ENCODE measurements around the gene REPS2. TPM values are rescaled to one million over a fixed set of nuclear protein-coding genes. Genes with fewer than 3 reads are reported as not detected.

The REPS2 gene
- total and polyA plus RNA-seq, 12 donors, result 0.78 to 15.5 (median 6.3) TPM

GRCh38 chrX:17038277-17038676 lies 91.8 kb downstream of the REPS2 start:
- TF ChIP-seq CTCF (IDR thresholded peaks at IDR 0.05), result no peak
- no peak for DNase-seq
- H3K27me3 ChIP-seq, result peaks cover 0 to 21% (median 0%) of the 10 kb centered on the region in 7 donors
- H3K9me3 ChIP-seq, result no peaks in the 10 kb centered on the region
- intact Hi-C loops (cut with DNase I), result no loop called here
- WGBS, 2 donors, result 44 to 62% methylated on average over 3 of the region's 3 CpGs
- no peak overlapping the region for H3K4me3 ChIP-seq
- no peaks in the 10 kb centered on the region for H3K36me3 ChIP-seq
- peaks cover 0 to 7% (median 2%) of the 10 kb centered on the region in 9 donors for H3K4me1 ChIP-seq
- peak overlapping the region in 1 of 10 donors; percentile 3 for H3K27ac ChIP-seq
- ATAC-seq, result peak in 5 of 8 donors; percentile 25 to 44 (median 34)

DNA sequence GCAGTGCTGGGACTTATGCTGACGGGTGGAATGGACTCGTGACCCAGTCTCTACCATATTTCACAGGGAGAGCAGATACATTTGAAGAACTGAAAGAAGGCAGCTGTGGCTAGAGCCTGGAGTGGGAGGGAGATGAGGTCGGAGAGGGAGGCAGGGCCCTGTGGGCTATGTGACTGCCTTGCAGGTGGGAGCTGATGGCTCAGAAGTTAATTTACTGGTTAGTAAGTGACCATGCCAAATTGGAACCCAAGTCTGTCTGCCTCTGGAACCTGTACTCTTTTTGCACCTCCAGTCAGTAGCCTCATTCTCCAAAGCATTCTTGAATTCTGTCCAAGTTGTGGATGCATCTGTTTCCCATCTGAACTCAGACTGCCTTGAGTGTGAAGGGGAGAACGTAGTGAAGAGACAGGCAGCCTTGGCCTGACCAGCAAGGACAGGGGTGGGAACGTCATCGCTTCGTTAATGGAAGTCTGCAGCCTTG lies 92.3 kb downstream of the REPS2 start:
- 13 to 19% methylated on average over 7 of the region's 7 CpGs for WGBS, 2 donors
- intact Hi-C loops (cut with DNase I), result no loop called here
- no peaks in the 10 kb centered on the region for H3K9me3 ChIP-seq

DNA sequence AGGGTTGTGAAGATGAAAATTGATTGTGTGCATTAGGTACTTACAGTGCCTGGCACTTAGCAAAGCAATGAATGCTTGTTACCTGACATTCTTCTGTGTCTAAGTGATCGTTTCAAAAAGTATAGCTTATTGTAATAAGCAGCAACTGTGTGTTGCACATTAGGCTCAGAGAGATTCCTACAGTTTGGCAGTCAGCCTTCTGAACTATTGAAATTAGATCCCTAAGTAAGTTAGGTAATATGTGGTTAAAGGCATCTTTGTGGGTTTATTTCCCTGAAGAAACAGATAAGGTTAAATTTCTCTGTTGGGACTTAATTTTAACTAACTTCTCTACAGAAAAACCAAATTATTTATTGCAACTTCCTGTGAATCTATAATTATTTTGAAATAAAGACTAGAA lies 93.4 kb downstream of the REPS2 start:
- ATAC-seq (no peak), DNase-seq (no peak)
- Histone ChIP-seq H3K9me3 (no peaks in the 10 kb centered on the region), H3K27ac (no peak overlapping the region), H3K4me3 (no peak overlapping the region), H3K4me1 (peaks cover 0 to 7% (median 2%) of the 10 kb centered on the region in 9 donors), H3K27me3 (peaks cover 0 to 21% (median 0%) of the 10 kb centered on the region in 7 donors), H3K36me3 (no peaks in the 10 kb centered on the region)
- WGBS, 2 donors, result 88 to 89% methylated on average over 1 of the region's 1 CpG
- TF ChIP-seq CTCF (IDR thresholded peaks at IDR 0.05), result no peak
- intact Hi-C loops (cut with DNase I), result loop anchor here in 7 of 10 donors (5.0 to 10.0 kb wide), 4 partner anchors 153 to 215 kb away; no protein-coding TSS in a partner anchor

More for the DNA sequence above, 92.3 kb downstream of the REPS2 start:
- H3K27me3 ChIP-seq, result peaks cover 0 to 21% (median 0%) of the 10 kb centered on the region in 7 donors
- no peaks in the 10 kb centered on the region for H3K36me3 ChIP-seq
- ATAC-seq (peak; percentile 55 to 85 (median 72)), DNase-seq (peak in 1 of 2 donors; percentile 4)
- H3K4me1 ChIP-seq, result peaks cover 0 to 7% (median 2%) of the 10 kb centered on the region in 9 donors
- H3K27ac ChIP-seq, result peak overlapping the region in 1 of 10 donors; percentile 3
- no peak overlapping the region for H3K4me3 ChIP-seq
- TF ChIP-seq CTCF (IDR thresholded peaks at IDR 0.05), result no peak

DNA sequence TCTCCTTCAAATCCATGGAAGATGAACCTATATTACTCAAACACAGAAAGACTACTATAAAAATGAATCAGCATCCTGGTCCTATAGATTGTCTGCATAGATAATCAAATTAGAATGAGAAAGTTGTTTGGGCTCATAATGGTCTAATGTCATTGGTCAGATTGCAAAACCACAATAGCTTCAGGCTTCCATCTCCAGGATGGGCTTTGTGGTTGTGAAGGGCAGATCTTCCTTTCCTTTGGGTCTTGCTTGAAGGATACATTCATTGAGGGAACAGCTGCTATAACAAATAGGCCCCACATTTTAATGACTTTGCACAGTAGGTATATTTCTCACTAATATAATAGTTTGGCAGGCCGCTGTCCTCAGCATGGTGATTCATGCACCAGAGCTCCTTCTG lies 94.3 kb downstream of the REPS2 start:
- H3K27me3 ChIP-seq, result peaks cover 0 to 21% (median 0%) of the 10 kb centered on the region in 7 donors
- H3K36me3 ChIP-seq, result no peaks in the 10 kb centered on the region
- no peaks in the 10 kb centered on the region for H3K9me3 ChIP-seq
- DNase-seq (no peak), ATAC-seq (no peak)
- H3K4me3 ChIP-seq, result no peak overlapping the region
- WGBS, 2 donors, result 93 to 100% methylated on average over 1 of the region's 1 CpG
- intact Hi-C loops (cut with DNase I), result loop anchor here in 7 of 10 donors (5.0 to 10.0 kb wide), 4 partner anchors 153 to 216 kb away; no protein-coding TSS in a partner anchor
- TF ChIP-seq CTCF (IDR thresholded peaks at IDR 0.05), result no peak
- peaks cover 0 to 7% (median 2%) of the 10 kb centered on the region in 9 donors for H3K4me1 ChIP-seq
- no peak overlapping the region for H3K27ac ChIP-seq
